Transverse colon (tissue), 4 donors: ENCODE results near the gene TTL.

ENCODE experiments used
- CTCF ChIP-seq, 5 experiments: fragments of 200-600 bp in 3 of 5; fragments of 450-650 bp in 2 of 5; sonication (generic) in 3 of 5; IDR thresholded peaks; 1 replicate in 2 of 5; 2 replicates in 3 of 5; pipeline ENCODE4 v1.5.1; 2016 to 2017; ENCODE audit warnings: antibody characterized with exemption in 5 of 5, inconsistent platforms in 3 of 5, mild to moderate bottlenecking in 2 of 5, moderate library complexity in 1 of 5
- POLR2A ChIP-seq: fragments of 450-650 bp; IDR thresholded peaks from one replicate; pipeline ENCODE4 v1.6.1; 2016; ENCODE audit warnings: antibody characterized with exemption, mild to moderate bottlenecking, moderate library complexity
- POLR2AphosphoS5 ChIP-seq, 3 donors: sonication (generic); formaldehyde crosslinking; IDR thresholded peaks; one replicate each; pipeline ENCODE4 v1.6.1; 2016; ENCODE audit warnings: antibody characterized with exemption in 3 of 3

- TF ChIP-seq CTCF (IDR thresholded peaks at IDR 0.05) = no peak
- no peak for TF ChIP-seq POLR2AphosphoS5 (IDR thresholded peaks at IDR 0.05)
- TF ChIP-seq POLR2A = no peak
Measured at GRCh38 chr2:112519506-112519905, 37.5 kb downstream of the TTL start.
